Liver (tissue), 9 donors: Measurements from ENCODE around the gene GPR150. TPM values are rescaled to one million over a fixed set of nuclear protein-coding genes. Genes with fewer than 3 reads are reported as not detected.

Source experiments
- DNase-seq: peaks from one replicate; pipeline ENCODE4 v3.0.0-alpha.2; 2017; ENCODE audit warnings: low spot score
- H3K27ac ChIP-seq, 2 donors: one replicate each; pipeline ENCODE4 v1.7.0; 2013; ENCODE audit warnings: inconsistent platforms in 2 of 2, low read length in 2 of 2, control low read depth in 1 of 2, low read depth in 1 of 2, mild to moderate bottlenecking in 1 of 2
- H3K27me3 ChIP-seq, 4 donors: one replicate each; pipeline versions ENCODE4 v1.6.1 to v1.7.0; 2013; ENCODE audit warnings: low read length in 3 of 4, inconsistent platforms in 1 of 4, mild to moderate bottlenecking in 1 of 4, moderate library complexity in 1 of 4; ENCODE audit not compliant: control insufficient read depth in 4 of 4, insufficient read depth in 4 of 4
- H3K36me3 ChIP-seq, 4 donors: one replicate each; pipeline versions ENCODE4 v1.6.1 to v1.7.0; 2013; ENCODE audit warnings: low read length in 3 of 4, mild to moderate bottlenecking in 3 of 4, low read depth in 1 of 4, moderate library complexity in 1 of 4; ENCODE audit not compliant: control insufficient read depth in 4 of 4, insufficient read depth in 3 of 4
- H3K4me1 ChIP-seq, 4 donors: one replicate each; pipeline versions ENCODE4 v1.6.1 to v1.7.0; 2013; ENCODE audit warnings: low read length in 3 of 4, mild to moderate bottlenecking in 3 of 4, moderate library complexity in 1 of 4; ENCODE audit not compliant: control insufficient read depth in 4 of 4, insufficient read depth in 4 of 4
- H3K4me3 ChIP-seq, 3 donors: one replicate each; pipeline versions ENCODE4 v1.6.1 to v1.7.0; 2013; ENCODE audit warnings: low read length in 3 of 3, control low read depth in 1 of 3, low read depth in 1 of 3, mild to moderate bottlenecking in 1 of 3
- H3K9ac ChIP-seq, 2 donors: one replicate each; pipeline ENCODE4 v1.7.0; 2013; ENCODE audit warnings: low read length in 2 of 2, mild to moderate bottlenecking in 2 of 2, moderate library complexity in 2 of 2, control low read depth in 1 of 2, low read depth in 1 of 2
- H3K9me3 ChIP-seq, 4 donors: one replicate each; pipeline versions ENCODE4 v1.6.1 to v1.7.0; 2013; ENCODE audit warnings: low read length in 3 of 4; ENCODE audit not compliant: control insufficient read depth in 4 of 4
- CTCF ChIP-seq: fragments of 150-350 bp; IDR thresholded peaks from 2 replicates; pipeline ENCODE4 v1.5.1; 2017; ENCODE audit warnings: improper control_type of control experiment, low read depth, low read length; ENCODE audit not compliant: missing input control
- EGR1 ChIP-seq, 2 donors: IDR thresholded peaks; 2 replicates each; pipeline ENCODE4 v1.6.1; 2016 to 2018; ENCODE audit warnings: antibody characterized with exemption in 2 of 2, low read depth in 2 of 2
- FOXA1 ChIP-seq: IDR thresholded peaks from 2 replicates; pipeline ENCODE4 v1.6.1; 2016; ENCODE audit warnings: antibody characterized with exemption
- FOXA2 ChIP-seq: IDR thresholded peaks from 2 replicates; pipeline ENCODE4 v1.6.1; 2016; ENCODE audit warnings: antibody characterized with exemption
- GABPA ChIP-seq, 2 donors: IDR thresholded peaks in 1 of 2; conservative IDR thresholded peaks in 1 of 2; 2 replicates each; pipeline ENCODE4 v1.6.1; 2016; ENCODE audit warnings: antibody characterized with exemption in 2 of 2, mild to moderate bottlenecking in 1 of 2, moderate library complexity in 1 of 2
- HNF4A ChIP-seq, 2 donors: conservative IDR thresholded peaks; 2 replicates each; pipeline ENCODE4 v1.6.1; 2016; ENCODE audit warnings: antibody characterized with exemption in 2 of 2, mild to moderate bottlenecking in 2 of 2
- JUND ChIP-seq, 2 donors: IDR thresholded peaks; 2 replicates each; pipeline ENCODE4 v1.6.1; 2016; ENCODE audit warnings: antibody characterized with exemption in 2 of 2
- MAX ChIP-seq: IDR thresholded peaks from 2 replicates; pipeline ENCODE4 v1.6.1; 2016; ENCODE audit warnings: antibody characterized with exemption
- NR2F2 ChIP-seq: IDR thresholded peaks from 2 replicates; pipeline ENCODE4 v1.6.1; 2016; ENCODE audit warnings: antibody characterized with exemption
- RAD21 ChIP-seq, 2 donors: IDR thresholded peaks; 2 replicates each; pipeline ENCODE4 v1.6.1; 2016; ENCODE audit warnings: antibody characterized with exemption in 2 of 2, mild to moderate bottlenecking in 2 of 2
- RXRA ChIP-seq, 2 donors: IDR thresholded peaks; 2 replicates each; pipeline ENCODE4 v1.6.1; 2017 to 2018; ENCODE audit warnings: antibody characterized with exemption in 2 of 2, mild to moderate bottlenecking in 1 of 2
- SP1 ChIP-seq: IDR thresholded peaks from 2 replicates; pipeline ENCODE4 v1.6.1; 2018; ENCODE audit warnings: antibody characterized with exemption, mild to moderate bottlenecking
- TAF1 ChIP-seq: conservative IDR thresholded peaks from 2 replicates; pipeline ENCODE4 v1.6.1; 2016; ENCODE audit warnings: antibody characterized with exemption, mild to moderate bottlenecking
- YY1 ChIP-seq: IDR thresholded peaks from 2 replicates; pipeline ENCODE4 v1.6.1; 2016; ENCODE audit warnings: antibody characterized with exemption, mild to moderate bottlenecking
- WGBS: extraction: QIAGEN DNeasy Blood & Tissue Kit; methylation state at CpG from one replicate; pipeline ENCODE4 v1.1.7; 2013; 5-methylcytosine and 5-hydroxymethylcytosine counted together
- polyA plus RNA-seq, 2 donors: library from polyadenylated mRNA; stranded (reverse) in 1 of 2; unstranded in 1 of 2; fragments of 200-250 nt in 1 of 2; fragments of >200 nt in 1 of 2; fragmentation: Nextera tagmentation in 1 of 2; extraction: Ambion mirVana in 1 of 2; gene quantifications; one replicate each; pipeline versions ENCODE4 v1.2.1 to v1.2.3, GENCODE V29; 2013 to 2015
- total RNA-seq, 2 donors: library from RNA; depleted of rRNA; stranded (reverse); fragments of >200 nt; gene quantifications; one replicate each; pipeline ENCODE4 v1.2.3, GENCODE V29; 2014
- TF ChIP-seq, protein P1 (sequence below): IDR thresholded peaks from 2 replicates; pipeline ENCODE4 v1.6.1; 2016; ENCODE audit warnings: antibody characterized with exemption
- donor health status: healthy.
- donor health status: healthy.
- donor health status: healthy.
- donor health status: healthy.
- donor health status: healthy.

The GPR150 gene
- total and polyA plus RNA-seq, 4 donors, result 0.07 to 0.17 (median 0.08) TPM; not detected in 1

DNA sequence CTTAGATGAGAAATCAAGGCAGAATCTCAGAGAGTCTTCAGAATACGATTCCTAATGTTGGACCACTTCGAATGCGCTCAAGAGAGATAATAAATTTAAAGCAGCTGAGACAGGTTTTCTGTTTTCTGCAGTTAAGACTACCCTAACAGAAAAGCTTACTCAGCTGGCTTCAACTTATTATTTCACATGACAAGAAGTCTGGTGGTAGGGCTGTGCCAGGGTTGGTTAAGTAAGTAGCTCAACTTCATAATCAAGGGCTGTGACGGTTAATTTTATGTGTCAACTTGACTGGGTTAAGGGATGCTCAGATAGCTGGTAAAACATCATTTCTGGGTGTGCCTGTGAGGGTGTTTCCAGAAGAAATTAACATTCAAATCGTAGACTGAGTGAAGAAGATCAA, 3.8 kb downstream of the GPR150 start:
- Histone ChIP-seq H3K4me3 (no peak overlapping the region), H3K9me3 (no peaks in the 10 kb centered on the region), H3K4me1 (peaks cover 4 to 26% (median 17%) of the 10 kb centered on the region in 4 donors), H3K9ac (no peak overlapping the region), H3K27me3 (no peaks in the 10 kb centered on the region), H3K36me3 (no peaks in the 10 kb centered on the region), H3K27ac (no peak overlapping the region)
- DNase-seq, result no peak
- 95% methylated on average over 5 of the region's 5 CpGs for WGBS
- TF ChIP-seq TAF1 (no peak), HNF4A (conservative IDR thresholded peaks at IDR 0.05) (no peak), RXRA (IDR thresholded peaks at IDR 0.05) (no peak), NR2F2 (no peak), FOXA2 (no peak)
- TF ChIP-seq, protein P1, sequence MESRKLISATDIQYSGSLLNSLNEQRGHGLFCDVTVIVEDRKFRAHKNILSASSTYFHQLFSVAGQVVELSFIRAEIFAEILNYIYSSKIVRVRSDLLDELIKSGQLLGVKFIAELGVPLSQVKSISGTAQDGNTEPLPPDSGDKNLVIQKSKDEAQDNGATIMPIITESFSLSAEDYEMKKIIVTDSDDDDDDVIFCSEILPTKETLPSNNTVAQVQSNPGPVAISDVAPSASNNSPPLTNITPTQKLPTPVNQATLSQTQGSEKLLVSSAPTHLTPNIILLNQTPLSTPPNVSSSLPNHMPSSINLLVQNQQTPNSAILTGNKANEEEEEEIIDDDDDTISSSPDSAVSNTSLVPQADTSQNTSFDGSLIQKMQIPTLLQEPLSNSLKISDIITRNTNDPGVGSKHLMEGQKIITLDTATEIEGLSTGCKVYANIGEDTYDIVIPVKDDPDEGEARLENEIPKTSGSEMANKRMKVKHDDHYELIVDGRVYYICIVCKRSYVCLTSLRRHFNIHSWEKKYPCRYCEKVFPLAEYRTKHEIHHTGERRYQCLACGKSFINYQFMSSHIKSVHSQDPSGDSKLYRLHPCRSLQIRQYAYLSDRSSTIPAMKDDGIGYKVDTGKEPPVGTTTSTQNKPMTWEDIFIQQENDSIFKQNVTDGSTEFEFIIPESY, result no peak

DNA sequence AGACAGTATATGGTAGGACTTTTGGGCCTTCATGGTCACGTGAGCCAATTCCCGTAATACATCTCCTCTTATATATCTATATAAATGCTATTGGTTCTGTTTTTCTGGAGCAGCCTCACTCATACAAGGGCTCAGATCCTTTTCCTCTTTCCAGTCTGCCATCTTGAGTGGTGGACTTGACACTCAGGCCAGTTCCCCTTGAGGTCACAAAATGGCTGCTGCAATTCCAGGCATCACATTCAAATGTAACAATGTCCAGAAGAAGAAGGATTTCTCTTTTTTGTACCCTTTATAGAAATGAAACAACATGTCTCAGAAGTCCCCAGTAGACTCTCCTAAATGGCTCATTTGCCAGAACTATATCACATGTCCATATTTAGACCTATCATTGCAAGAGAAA, 4.5 kb downstream of the GPR150 start:
- Histone ChIP-seq H3K9me3 (no peaks in the 10 kb centered on the region), H3K9ac (no peak overlapping the region), H3K4me3 (no peak overlapping the region), H3K4me1 (peaks cover 4 to 26% (median 17%) of the 10 kb centered on the region in 4 donors), H3K27ac (no peak overlapping the region), H3K27me3 (no peaks in the 10 kb centered on the region), H3K36me3 (no peaks in the 10 kb centered on the region)
- 97% methylated on average over 2 of the region's 2 CpGs for WGBS
- DNase-seq, result no peak
- TF ChIP-seq CTCF (no peak), MAX (no peak), YY1 (no peak), SP1 (no peak), JUND (IDR thresholded peaks at IDR 0.05) (no peak), FOXA2 (no peak)
- TF ChIP-seq, protein P1, result no peak

- no peak overlapping the region for H3K4me3 ChIP-seq
- no peaks in the 10 kb centered on the region for H3K9me3 ChIP-seq
- 86% methylated on average over 1 of the region's 1 CpG for WGBS
- no peak for DNase-seq
- peaks cover 0 to 3% (median 2%) of the 10 kb centered on the region in 4 donors for H3K4me1 ChIP-seq
- TF ChIP-seq EGR1 (IDR thresholded peaks at IDR 0.05; ENCODE audit: low read depth in 2 of 2) (no peak), FOXA1 (no peak), NR2F2 (no peak), RAD21 (IDR thresholded peaks at IDR 0.05) (no peak), CTCF (no peak), MAX (no peak), JUND (IDR thresholded peaks at IDR 0.05) (no peak), SP1 (no peak), TAF1 (no peak), RXRA (IDR thresholded peaks at IDR 0.05) (no peak), GABPA (IDR thresholded peaks at IDR 0.05 in 1 of 2, conservative IDR thresholded peaks at IDR 0.05 in 1 of 2) (no peak)
- TF ChIP-seq, protein P1, result no peak
- H3K9ac ChIP-seq, result no peak overlapping the region
- H3K27me3 ChIP-seq, result no peaks in the 10 kb centered on the region
- no peaks in the 10 kb centered on the region for H3K36me3 ChIP-seq
- no peak overlapping the region for H3K27ac ChIP-seq
Observed at GRCh38 chr5:95626701-95627100, 6.8 kb downstream of the GPR150 start.
